Stimulated activated CD4-positive, alpha-beta T cell treated with anti-CD3 and anti-CD28 coated beads, TNF-alpha, amount 100 ng/mL, for 24 hours (primary cell): ENCODE measurements around the gene CCDC33.
"Not testable (repeated sequence)": the region's sequence is repeated elsewhere in the genome, so short reads cannot be mapped to it uniquely, and the experiment has no call there.

Experiments
- DNase-seq, 3 experiments: peaks; one replicate each; pipeline ENCODE4 v3.0.0-alpha.2; 2020; ENCODE audit warnings: low read depth in 3 of 3

CCDC33 gene

DNA sequence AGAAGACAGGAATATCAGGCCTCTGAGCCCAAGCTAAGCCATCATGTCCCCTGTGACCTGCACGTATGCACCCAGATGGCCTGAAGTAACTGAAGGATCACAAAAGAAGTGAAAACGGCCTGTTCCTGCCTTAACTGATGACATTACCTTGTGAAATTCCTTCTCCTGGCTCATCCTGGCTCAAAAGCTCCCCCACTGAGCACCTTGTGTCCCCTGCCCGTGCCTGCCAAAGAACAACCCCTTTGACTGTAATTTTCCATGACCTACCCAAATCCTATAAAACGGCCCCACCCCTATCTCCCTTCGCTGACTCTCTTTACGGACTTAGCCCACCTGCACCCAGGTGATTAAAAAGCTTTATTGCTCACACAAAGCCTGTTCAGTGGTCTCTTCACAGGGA is 123.2 kb downstream of the CCDC33 start:
- not testable (repeated sequence) for DNase-seq

- DNase-seq = not testable (repeated sequence)
These were observed 124.7 kb downstream of the CCDC33 start for GRCh38 chr15:74360855-74361254.

- DNase-seq = no peak
These were observed 126.4 kb downstream of the CCDC33 start for GRCh38 chr15:74362482-74362881.

DNA sequence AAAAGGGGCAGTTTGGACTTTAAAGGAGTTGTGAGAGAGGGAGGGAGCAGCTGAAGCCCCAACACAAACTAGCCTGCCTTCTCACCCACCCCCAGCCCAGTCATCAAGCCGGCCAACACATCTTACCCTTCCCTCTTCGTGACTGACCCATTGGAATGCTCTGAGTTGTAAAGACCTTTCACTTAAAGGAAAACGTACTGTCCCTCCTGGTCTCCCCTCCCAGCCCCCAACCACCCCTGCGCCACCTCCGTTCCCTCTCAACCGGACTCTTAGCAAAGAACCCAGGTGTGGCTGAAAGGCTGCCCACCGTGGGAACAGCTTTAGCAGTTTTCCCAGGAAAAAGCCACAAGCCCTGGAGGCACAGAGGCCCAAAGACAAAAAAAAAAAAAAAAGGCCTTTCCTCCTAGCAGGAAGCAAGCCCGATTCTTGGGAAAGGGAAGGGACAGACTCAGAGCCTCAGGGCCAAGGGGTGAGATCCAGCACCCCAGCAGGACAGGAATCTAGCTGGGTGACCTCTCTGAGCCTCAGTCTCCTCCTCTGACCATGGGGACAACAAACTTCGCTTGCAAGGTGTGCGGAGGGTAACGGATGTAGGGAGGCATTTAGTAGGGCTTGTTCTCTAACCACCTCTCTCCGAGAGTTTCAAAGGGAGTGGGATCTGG is 128.9 kb downstream of the CCDC33 start:
- no peak for DNase-seq

DNA sequence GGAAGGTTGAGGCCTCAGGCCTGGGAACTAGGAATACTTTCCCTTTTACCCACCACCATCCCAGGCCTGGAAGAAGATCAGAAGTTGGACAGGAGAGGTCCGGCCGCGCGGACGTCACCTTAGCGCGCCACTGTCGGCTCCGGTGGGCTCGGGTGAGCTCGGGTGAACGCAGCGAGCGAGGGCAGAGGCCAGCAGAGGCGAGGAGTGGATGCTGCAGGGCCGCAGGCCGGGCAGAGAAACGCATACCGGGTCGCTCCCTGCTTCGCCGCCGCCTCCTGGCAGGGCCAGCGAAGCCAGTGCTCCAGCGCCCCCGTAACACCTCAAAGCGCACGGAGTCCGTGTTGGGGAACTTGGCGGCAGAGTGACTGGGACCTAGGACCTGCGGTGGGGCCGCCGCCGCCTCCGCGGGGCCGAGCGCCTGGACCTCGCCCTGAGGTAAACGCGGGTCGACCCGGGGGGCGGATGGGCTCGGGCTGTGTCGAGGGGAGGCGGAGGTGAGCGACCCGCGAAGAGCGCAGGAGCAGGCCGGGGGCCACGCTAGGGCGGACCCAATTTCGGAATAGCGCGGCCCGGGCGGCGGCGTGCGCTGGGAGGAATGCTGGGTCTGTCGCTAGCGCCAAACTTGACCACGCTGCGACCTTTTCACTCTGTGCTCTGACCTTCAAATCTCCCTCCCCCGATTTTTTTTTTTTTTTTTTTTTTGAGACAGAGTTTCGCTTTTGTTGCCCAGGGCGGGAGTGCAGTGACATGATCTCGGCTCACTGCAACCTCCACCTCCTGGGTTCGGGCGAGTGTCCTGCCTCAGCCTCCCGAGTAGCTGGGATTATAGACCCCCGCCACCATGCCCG is 129.7 kb downstream of the CCDC33 start:
- DNase-seq = no peak

GRCh38 chr15:74367296-74367854 is 131.2 kb downstream of the CCDC33 start, which contains the start of gene CYP11A1:
Gene CYP11A1 (minus strand): TSS chr15:74367646. CDS start chr15:74367585, 61 bp downstream.
- DNase-seq = no peak

- DNase-seq = no peak
These were observed 132.0 kb downstream of the CCDC33 start for GRCh38 chr15:74368121-74368520.

- no peak for DNase-seq
These were observed 133.1 kb downstream of the CCDC33 start for GRCh38 chr15:74369084-74369745.

DNA sequence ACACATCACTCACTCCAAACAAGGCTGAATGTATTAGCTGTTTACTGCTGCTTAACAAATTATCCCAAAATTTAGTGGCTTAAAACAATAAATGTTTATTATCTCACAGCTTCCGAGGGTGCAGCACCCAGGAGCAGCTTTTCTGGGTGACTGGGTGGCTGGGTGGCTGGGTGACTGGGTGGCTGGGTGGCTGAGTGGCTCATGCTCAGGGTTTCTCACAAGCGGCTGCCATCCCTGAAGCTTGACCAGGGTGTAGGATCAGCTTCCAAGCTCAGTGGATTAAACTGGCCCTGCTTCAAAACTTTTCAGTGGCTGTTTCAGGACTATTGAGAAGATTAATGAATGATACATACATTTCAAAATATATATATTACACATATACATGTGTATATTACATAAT is 133.6 kb downstream of the CCDC33 start:
- no peak for DNase-seq

DNA sequence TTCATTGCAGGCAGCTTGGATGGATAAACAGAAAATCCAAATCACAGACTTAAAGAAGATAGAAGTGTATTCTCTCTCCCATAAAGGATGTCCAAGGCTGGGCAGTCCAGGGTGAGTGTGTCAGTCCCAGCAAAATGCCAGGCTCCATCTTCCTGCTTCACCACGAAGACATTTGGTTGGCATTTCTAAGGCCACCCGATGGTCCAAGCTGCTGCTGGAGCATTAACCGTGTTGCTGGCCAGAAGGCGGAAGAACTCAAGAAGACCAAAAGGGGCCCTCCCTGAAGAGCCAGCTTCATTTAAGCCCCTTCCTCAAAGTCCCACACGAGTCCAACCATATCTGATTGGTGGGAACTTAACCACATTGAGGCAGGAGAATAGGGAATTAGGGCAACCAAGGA is 134.3 kb downstream of the CCDC33 start:
- DNase-seq = no peak

DNA sequence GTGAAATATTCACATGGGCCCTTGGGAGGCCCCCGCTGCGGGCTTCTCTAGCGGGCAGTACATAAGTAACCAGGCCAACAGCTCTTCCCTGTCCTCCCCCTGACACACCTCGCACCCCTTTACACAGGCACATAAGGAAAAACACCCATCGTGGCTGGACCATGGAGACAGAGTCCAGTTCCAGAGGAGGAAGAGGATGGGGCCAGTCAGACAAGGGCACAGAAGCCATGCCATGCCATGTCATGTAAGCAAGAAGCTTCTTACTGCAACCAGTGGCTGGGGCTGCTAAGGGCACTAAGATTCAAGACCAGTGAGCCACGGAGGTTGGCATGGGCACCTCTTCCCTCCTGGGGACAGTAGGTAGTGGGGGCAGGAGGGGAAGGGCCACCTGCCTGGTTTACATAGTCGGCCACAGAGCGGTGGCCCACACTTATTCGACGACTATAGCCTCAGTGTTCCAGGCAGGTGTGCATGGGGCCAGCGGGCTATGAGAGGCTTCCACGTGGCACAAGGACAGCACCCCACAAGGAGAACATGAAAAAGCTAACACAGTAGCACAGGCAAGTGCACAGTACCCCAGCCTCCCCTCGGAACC is 137.0 kb downstream of the CCDC33 start:
- no peak for DNase-seq

GRCh38 chr15:74373731-74374647 is 137.9 kb downstream of the CCDC33 start:
- peak; percentile 89 to 97 (median 91) for DNase-seq

- DNase-seq = no peak
These were observed 138.6 kb downstream of the CCDC33 start for GRCh38 chr15:74374648-74375302.

DNA sequence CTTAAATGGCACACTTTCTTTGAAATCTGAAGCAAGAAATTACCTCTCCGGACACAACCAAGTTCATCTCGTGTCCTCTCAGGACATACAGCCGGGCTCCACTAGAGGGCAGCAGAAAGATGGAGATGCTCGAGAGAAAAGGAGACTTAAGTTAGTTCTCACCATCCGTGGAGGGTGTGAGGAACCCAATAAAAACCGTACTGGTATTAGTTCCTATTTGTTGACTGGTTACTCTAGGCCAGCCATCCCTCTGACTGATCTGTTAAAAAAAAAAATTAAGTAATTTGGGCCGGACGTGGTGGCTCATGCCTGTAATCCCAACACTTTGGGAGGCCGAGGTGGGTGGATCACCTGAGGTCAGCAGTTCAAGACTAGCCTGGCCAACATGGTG is 139.2 kb downstream of the CCDC33 start:
- DNase-seq = peak; percentile 69 to 85 (median 81)

DNA sequence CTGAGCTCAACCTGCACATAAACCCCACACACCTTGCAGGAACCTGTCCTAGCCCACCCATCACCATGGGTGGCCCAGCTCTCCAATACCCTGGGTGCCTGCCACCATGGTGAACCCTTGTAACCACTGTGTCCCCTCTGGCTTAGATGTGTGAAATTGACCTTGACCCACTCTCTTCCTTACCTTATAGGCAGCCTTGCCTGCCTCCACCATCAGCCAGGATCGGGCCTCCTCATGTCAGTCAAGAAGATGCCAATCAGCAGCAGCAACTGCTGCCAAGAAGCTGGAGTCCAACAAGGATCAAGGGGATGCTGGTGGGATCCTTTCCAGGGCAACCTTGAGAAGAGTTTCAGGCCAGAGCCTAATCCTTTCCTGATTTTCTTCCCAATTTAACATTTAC is 140.1 kb downstream of the CCDC33 start:
- no peak for DNase-seq

DNA sequence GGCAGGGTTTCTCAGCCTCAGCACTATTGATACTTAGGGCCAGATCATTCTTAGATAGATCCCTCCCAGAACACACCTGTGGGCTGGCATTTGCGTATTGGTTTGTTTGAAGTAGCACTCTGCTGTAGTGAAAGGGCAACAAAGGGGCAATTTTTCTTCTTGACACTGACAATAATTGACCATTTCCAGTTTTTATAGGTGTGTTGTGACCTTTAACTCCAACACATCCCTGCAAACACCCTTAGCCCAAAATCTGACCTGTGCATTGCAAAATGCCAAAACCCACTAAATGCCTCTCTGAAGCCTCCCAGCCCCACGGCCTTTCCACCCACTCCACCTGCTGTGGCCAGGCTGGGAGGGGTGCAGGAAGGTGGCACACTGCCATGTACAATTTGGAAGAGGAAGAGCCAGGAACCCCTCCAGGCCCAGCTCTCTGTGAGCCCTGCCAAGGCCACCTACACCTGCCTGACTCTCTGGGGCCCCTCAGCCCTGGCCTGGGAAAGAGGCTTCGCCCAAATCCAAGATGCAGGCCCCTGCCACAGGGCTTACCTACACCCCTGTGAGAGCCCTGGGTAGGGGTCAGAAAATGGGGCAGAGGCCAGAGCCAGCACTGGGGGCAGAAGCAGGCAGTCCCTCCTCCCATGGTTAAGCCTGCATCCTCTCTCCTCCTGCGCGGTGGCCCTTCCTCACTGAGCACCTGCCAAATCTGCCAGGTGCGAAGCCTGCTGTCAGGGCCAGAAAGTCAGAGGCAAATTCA is 140.9 kb downstream of the CCDC33 start:
- DNase-seq = no peak

DNA sequence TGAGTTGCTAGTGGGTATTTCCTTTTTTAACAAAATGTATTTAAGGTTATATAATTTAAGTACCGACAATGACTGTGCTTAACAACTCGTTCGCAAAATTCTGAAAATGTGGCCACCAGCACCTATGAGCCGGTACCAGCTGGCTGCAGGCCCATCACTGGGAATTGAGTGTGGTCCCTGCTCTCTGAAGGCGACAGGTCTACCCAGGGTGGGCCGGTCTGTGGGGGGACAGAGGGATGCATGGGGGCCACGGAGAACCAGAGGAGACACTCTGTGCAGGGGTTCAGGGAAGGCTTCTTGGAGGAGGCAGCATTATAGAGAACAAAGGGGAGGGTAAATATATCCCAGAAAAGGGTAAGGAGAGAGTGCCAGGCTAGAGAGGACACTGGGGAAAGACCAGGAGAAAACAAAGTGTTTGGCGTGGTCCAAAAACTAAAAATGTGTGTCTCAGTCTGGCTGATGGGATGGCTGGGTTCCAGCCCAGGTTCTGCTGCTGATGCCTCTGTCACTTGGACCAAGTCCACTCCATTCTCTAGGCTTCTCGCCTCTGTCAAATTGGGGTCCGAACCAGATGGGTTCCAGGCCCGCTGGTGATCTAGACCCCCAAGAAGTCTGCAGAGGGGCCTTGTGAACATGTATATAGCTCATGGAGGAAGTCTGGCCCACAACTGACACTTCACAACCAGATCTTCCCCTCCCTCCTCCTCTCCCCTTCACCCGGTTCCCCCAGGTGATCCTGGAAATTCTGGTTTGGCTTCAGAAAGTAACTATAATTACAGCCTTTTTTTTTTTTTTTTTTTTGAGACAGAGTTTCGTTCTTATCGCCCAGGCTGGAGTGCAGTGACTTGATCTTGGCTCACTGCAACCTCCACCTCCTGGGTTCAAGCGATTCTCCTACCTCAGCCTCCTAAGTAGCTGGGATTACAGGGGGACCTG is 142.0 kb downstream of the CCDC33 start:
- no peak for DNase-seq

- DNase-seq = peak; percentile 62 to 81 (median 71)
These were observed 142.7 kb downstream of the CCDC33 start for GRCh38 chr15:74378848-74379247.
